Activated CD4-positive, alpha-beta T cell treated with anti-CD3 and anti-CD28 coated beads, Interleukin-2, amount 10 ng/mL, durations not matched to agents 7 days and 5 days (primary cell): ENCODE data around the gene DMTF1. TPM values are rescaled to one million over a fixed set of nuclear protein-coding genes. Genes with fewer than 3 reads are reported as not detected.
A peak's percentile ranks its signal among the peaks of the same experiment; 100 is the strongest.

Experiments
- CTCF ChIA-PET: fragments of 350-600 bp; sonication (Branson Sonifier 250); formaldehyde crosslinking; loops from one replicate; lab custom pipeline; 2021; ENCODE audit warnings: antibody characterized with exemption; lab: Charles Lee
- POLR2A ChIA-PET: fragments of 350-600 bp; sonication (Branson Sonifier 250); formaldehyde crosslinking; loops from one replicate; lab custom pipeline; 2021; ENCODE audit warnings: antibody characterized with exemption; lab: Charles Lee
- DNase-seq: peaks from one replicate; pipeline ENCODE4 v3.0.0-alpha.2; 2020
- H3K27ac Mint-ChIP-seq: one replicate; pipeline ENCODE4 v1.8.0; 2021; ENCODE audit warnings: mild to moderate bottlenecking, moderate library complexity, mixed read lengths
- H3K27me3 Mint-ChIP-seq: one replicate; pipeline ENCODE4 v1.8.0; 2021; ENCODE audit warnings: mixed read lengths
- H3K36me3 Mint-ChIP-seq: one replicate; pipeline ENCODE4 v1.8.0; 2021; ENCODE audit warnings: low read depth, mixed read lengths
- H3K4me1 Mint-ChIP-seq: one replicate; pipeline ENCODE4 v1.8.0; 2021; ENCODE audit warnings: mixed read lengths
- H3K4me3 Mint-ChIP-seq: one replicate; pipeline ENCODE4 v1.8.0; 2021; ENCODE audit warnings: mild to moderate bottlenecking, moderate library complexity, mixed read lengths
- H3K9me3 Mint-ChIP-seq: one replicate; pipeline ENCODE4 v1.8.0; 2021; ENCODE audit warnings: mixed read lengths
- total RNA-seq, 2 experiments: library from RNA; stranded (reverse); gene quantifications; one replicate each; pipeline ENCODE4 v1.2.3, GENCODE V29; 2021

DMTF1 gene
- total RNA-seq, 2 experiments from 2014 or later: 102 to 111 TPM

GRCh38 chr7:87206361-87206760 lies 54.1 kb downstream of the DMTF1 start:
- Mint-ChIP-seq H3K36me3 (peaks cover 84% of the 10 kb centered on the region), H3K4me3 (no peak overlapping the region), H3K9me3 (peaks cover 43% of the 10 kb centered on the region), H3K27ac (no peak overlapping the region), H3K27me3 (no peaks in the 10 kb centered on the region), H3K4me1 (peaks cover 41% of the 10 kb centered on the region)
- no peak for DNase-seq
- ChIA-PET CTCF (no interaction called here), POLR2A (no interaction called here)

- CTCF ChIA-PET: no interaction called here
- Mint-ChIP-seq H3K4me1 (peaks cover 60% of the 10 kb centered on the region), H3K36me3 (peaks cover 71% of the 10 kb centered on the region), H3K27ac (peak overlapping the region; percentile 63), H3K9me3 (peaks cover 26% of the 10 kb centered on the region), H3K4me3 (no peak overlapping the region), H3K27me3 (no peaks in the 10 kb centered on the region)
- no peak for DNase-seq
- POLR2A ChIA-PET: no interaction called here
Measured at GRCh38 chr7:87209295-87209924, 57.2 kb downstream of the DMTF1 start.

- Mint-ChIP-seq H3K27me3 (no peaks in the 10 kb centered on the region), H3K27ac (no peak overlapping the region), H3K4me1 (peaks cover 69% of the 10 kb centered on the region), H3K36me3 (peaks cover 65% of the 10 kb centered on the region), H3K4me3 (no peak overlapping the region), H3K9me3 (peaks cover 21% of the 10 kb centered on the region)
- ChIA-PET CTCF (interaction anchor here (0.6 to 3.3 kb wide), 5 partner anchors 9 to 386 kb away, joined by 3 to 12 read pairs (median 3); partner anchors contain the start of genes DMTF1 and TMEM243), POLR2A (no interaction called here)
- no peak for DNase-seq
Measured at GRCh38 chr7:87210506-87210905, 58.3 kb downstream of the DMTF1 start.

GRCh38 chr7:87212498-87212897 lies 60.2 kb downstream of the DMTF1 start:
- H3K4me3 Mint-ChIP-seq: peak overlapping the region; percentile 68
- peaks cover 13% of the 10 kb centered on the region for H3K9me3 Mint-ChIP-seq
- H3K27me3 Mint-ChIP-seq: no peaks in the 10 kb centered on the region
- DNase-seq: no peak
- CTCF ChIA-PET: interaction anchor here (0.8 to 3.3 kb wide), 2 partner anchors 10 to 14 kb away, joined by 3 to 12 read pairs; no protein-coding TSS in a partner anchor
- POLR2A ChIA-PET: no interaction called here
- peak overlapping the region; percentile 97 for H3K27ac Mint-ChIP-seq
- peaks cover 59% of the 10 kb centered on the region for H3K36me3 Mint-ChIP-seq
- peaks cover 84% of the 10 kb centered on the region for H3K4me1 Mint-ChIP-seq

GRCh38 chr7:87213252-87213651 lies 61.0 kb downstream of the DMTF1 start:
- Mint-ChIP-seq H3K27ac (peak overlapping the region; percentile 97), H3K36me3 (peaks cover 58% of the 10 kb centered on the region), H3K4me1 (peaks cover 86% of the 10 kb centered on the region), H3K27me3 (no peaks in the 10 kb centered on the region), H3K9me3 (peaks cover 9% of the 10 kb centered on the region), H3K4me3 (peak overlapping the region; percentile 68)
- CTCF ChIA-PET: interaction anchor here (0.8 to 3.3 kb wide), 4 partner anchors 10 to 61 kb away, joined by 3 to 12 read pairs (median 5); partner anchors contain the start of gene DMTF1
- no peak for DNase-seq
- POLR2A ChIA-PET: no interaction called here

GRCh38 chr7:87213811-87214210 lies 61.6 kb downstream of the DMTF1 start:
- CTCF ChIA-PET: interaction anchor here (0.6 to 3.3 kb wide), 4 partner anchors 12 to 65 kb away, joined by 3 to 12 read pairs (median 5); partner anchors contain the start of gene DMTF1
- peak overlapping the region; percentile 2 for H3K4me3 Mint-ChIP-seq
- peak overlapping the region; percentile 97 for H3K27ac Mint-ChIP-seq
- H3K9me3 Mint-ChIP-seq: peaks cover 5% of the 10 kb centered on the region
- H3K27me3 Mint-ChIP-seq: no peaks in the 10 kb centered on the region
- no peak for DNase-seq
- peaks cover 58% of the 10 kb centered on the region for H3K36me3 Mint-ChIP-seq
- POLR2A ChIA-PET: no interaction called here
- H3K4me1 Mint-ChIP-seq: peaks cover 81% of the 10 kb centered on the region

- Mint-ChIP-seq H3K27me3 (no peaks in the 10 kb centered on the region), H3K36me3 (peaks cover 55% of the 10 kb centered on the region), H3K9me3 (no peaks in the 10 kb centered on the region), H3K4me3 (no peak overlapping the region), H3K4me1 (peaks cover 73% of the 10 kb centered on the region), H3K27ac (no peak overlapping the region)
- CTCF ChIA-PET: interaction anchor here (1.7 kb wide), 1 partner anchor 13 kb away, joined by 5 read pairs; no protein-coding TSS in a partner anchor
- DNase-seq: no peak
- POLR2A ChIA-PET: no interaction called here
Measured at GRCh38 chr7:87215046-87215445, 62.8 kb downstream of the DMTF1 start.

- Mint-ChIP-seq H3K27ac (peak overlapping the region; percentile 98), H3K9me3 (no peaks in the 10 kb centered on the region), H3K27me3 (peaks cover 7% of the 10 kb centered on the region), H3K4me1 (peaks cover 64% of the 10 kb centered on the region), H3K36me3 (peaks cover 47% of the 10 kb centered on the region), H3K4me3 (peak overlapping the region; percentile 99)
- ChIA-PET CTCF (interaction anchor here (0.7 to 2.2 kb wide), 3 partner anchors 15 to 69 kb away, joined by 3 to 9 read pairs (median 4); no protein-coding TSS in a partner anchor), POLR2A (interaction anchor here (0.5 to 1.7 kb wide), 2 partner anchors 64 to 177 kb away, joined by 4 to 5 read pairs; partner anchors contain the start of gene DMTF1)
- DNase-seq: peak; percentile 62
Measured at GRCh38 chr7:87216701-87217508, 64.7 kb downstream of the DMTF1 start.

- H3K4me1 Mint-ChIP-seq: peaks cover 52% of the 10 kb centered on the region
- H3K4me3 Mint-ChIP-seq: peak overlapping the region; percentile 99
- H3K36me3 Mint-ChIP-seq: peaks cover 38% of the 10 kb centered on the region
- ChIA-PET CTCF (interaction anchor here (0.9 to 2.2 kb wide), 4 partner anchors 16 to 69 kb away, joined by 3 to 9 read pairs (median 6); no protein-coding TSS in a partner anchor), POLR2A (interaction anchor here (1.7 kb wide), 1 partner anchor 66 kb away, joined by 5 read pairs; the partner anchor contains the start of gene DMTF1)
- no peak for DNase-seq
- peaks cover 7% of the 10 kb centered on the region for H3K27me3 Mint-ChIP-seq
- no peaks in the 10 kb centered on the region for H3K9me3 Mint-ChIP-seq
- H3K27ac Mint-ChIP-seq: peak overlapping the region; percentile 98
Measured at GRCh38 chr7:87217983-87218653, 65.9 kb downstream of the DMTF1 start.

GRCh38 chr7:87218796-87219544 lies 66.7 kb downstream of the DMTF1 start:
- H3K4me1 Mint-ChIP-seq: peaks cover 43% of the 10 kb centered on the region
- H3K4me3 Mint-ChIP-seq: peak overlapping the region; percentile 99
- ChIA-PET CTCF (interaction anchor here (1.0 to 2.2 kb wide), 5 partner anchors 8 to 70 kb away, joined by 4 to 9 read pairs (median 7); partner anchors contain the start of gene DMTF1), POLR2A (interaction anchor here (0.6 to 2.4 kb wide), 2 partner anchors 50 to 67 kb away, joined by 3 to 12 read pairs; partner anchors contain the start of gene DMTF1)
- H3K27me3 Mint-ChIP-seq: peaks cover 7% of the 10 kb centered on the region
- H3K36me3 Mint-ChIP-seq: peaks cover 38% of the 10 kb centered on the region
- peak overlapping the region; percentile 98 for H3K27ac Mint-ChIP-seq
- no peaks in the 10 kb centered on the region for H3K9me3 Mint-ChIP-seq
- peak; percentile 39 for DNase-seq

GRCh38 chr7:87219545-87220025 lies 67.3 kb downstream of the DMTF1 start, which contains the start of gene TMEM243:
Gene TMEM243 (minus strand): TSS chr7:87219732. CDS start chr7:87219503, 229 bp downstream.
- H3K9me3 Mint-ChIP-seq: no peaks in the 10 kb centered on the region
- H3K27me3 Mint-ChIP-seq: peaks cover 7% of the 10 kb centered on the region
- peaks cover 37% of the 10 kb centered on the region for H3K4me1 Mint-ChIP-seq
- peaks cover 32% of the 10 kb centered on the region for H3K36me3 Mint-ChIP-seq
- H3K27ac Mint-ChIP-seq: peak within 1 kb of the TSS; percentile 98
- peak within 1 kb of the TSS; percentile 99 for H3K4me3 Mint-ChIP-seq
- ChIA-PET CTCF (interaction anchor here (1.0 to 1.7 kb wide), 4 partner anchors 8 to 71 kb away, joined by 4 to 8 read pairs (median 6); partner anchors contain the start of gene DMTF1), POLR2A (interaction anchor here (0.6 to 2.4 kb wide), 2 partner anchors 49 to 67 kb away, joined by 3 to 12 read pairs; partner anchors contain the start of gene DMTF1)
- peak; percentile 88 for DNase-seq
